Measurements from ENCODE around the gene GEMIN5. TPM values are rescaled to one million over a fixed set of nuclear protein-coding genes. Genes with fewer than 3 reads are reported as not detected.

GEMIN5 gene
- total RNA-seq, 2 experiments from 2014 or later = 15.9 to 17.8 TPM

DNA sequence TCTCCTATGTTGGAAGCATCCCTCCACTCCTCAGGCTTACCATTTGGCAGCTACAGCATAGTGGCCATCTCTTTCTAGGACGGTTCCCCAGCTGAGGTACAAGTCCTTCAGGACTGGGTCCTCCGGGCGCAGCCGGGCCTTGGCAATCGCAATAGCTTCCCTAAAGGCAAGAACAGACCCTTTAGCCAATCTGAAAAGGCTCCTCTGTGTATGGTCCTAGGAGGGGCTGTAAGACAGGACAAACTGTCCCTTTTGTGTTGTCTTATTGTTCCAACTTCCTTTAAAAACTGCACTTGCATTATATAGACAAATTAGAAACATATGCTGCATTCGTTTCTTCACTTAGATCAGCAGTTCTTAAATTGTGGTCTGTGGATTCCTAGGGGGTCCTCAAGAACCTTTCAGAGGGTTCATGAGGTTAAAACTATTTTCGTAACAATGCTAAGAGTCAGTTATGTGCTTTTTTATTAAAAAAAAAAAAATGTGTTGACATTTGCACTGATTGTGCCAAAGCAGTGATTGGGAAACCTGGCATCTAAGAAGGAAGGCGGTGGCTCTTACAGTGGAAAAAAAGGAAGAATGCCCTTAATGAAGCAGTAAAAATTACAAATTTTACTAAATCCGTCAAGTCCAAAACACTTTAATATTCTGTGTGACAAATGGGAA lies 38.7 kb downstream of the GEMIN5 start:
- Mint-ChIP-seq H3K4me3 (no peak overlapping the region), H3K36me3 (ENCODE audit: low read depth) (peaks cover 52% of the 10 kb centered on the region), H3K4me1 (ENCODE audit: low read depth) (peaks cover 1% of the 10 kb centered on the region), H3K9me3 (ENCODE audit: insufficient read depth) (no peaks in the 10 kb centered on the region), H3K27me3 (ENCODE audit: low read depth) (no peaks in the 10 kb centered on the region), H3K27ac (no peak overlapping the region)
- no peak for ATAC-seq
- POLR2A ChIA-PET = no interaction called here
- no peak for DNase-seq
- CTCF ChIA-PET = interaction anchor here (1.1 kb wide), 1 partner anchor 249 kb away, joined by 3 read pairs; no protein-coding TSS in a partner anchor

DNA sequence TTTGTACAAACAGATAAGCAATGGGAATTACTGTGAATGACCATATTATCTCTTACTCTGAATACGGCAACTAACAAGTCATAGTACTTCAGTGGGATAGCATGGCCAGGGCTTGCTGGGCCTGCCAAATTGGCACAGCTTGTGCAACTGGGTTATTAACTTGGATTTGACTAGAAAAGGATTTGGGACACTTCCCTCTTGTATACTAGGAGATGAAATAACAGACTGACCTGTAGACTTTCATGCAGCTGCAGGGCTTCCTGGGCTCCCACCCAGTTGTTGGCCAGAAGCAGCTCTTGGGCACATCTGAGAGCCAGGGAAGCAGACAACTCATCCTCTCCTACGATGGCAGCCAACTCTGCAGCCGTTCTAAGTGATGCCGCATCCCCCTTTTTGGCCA lies 39.8 kb downstream of the GEMIN5 start:
- ATAC-seq (no peak), DNase-seq (no peak)
- peaks cover 1% of the 10 kb centered on the region for H3K4me1 Mint-ChIP-seq (ENCODE audit: low read depth)
- no peaks in the 10 kb centered on the region for H3K9me3 Mint-ChIP-seq (ENCODE audit: insufficient read depth)
- H3K27me3 Mint-ChIP-seq (ENCODE audit: low read depth) = no peaks in the 10 kb centered on the region
- CTCF ChIA-PET = no interaction called here
- H3K4me3 Mint-ChIP-seq = no peak overlapping the region
- H3K36me3 Mint-ChIP-seq (ENCODE audit: low read depth) = peaks cover 52% of the 10 kb centered on the region
- POLR2A ChIA-PET = no interaction called here
- H3K27ac Mint-ChIP-seq = no peak overlapping the region

DNA sequence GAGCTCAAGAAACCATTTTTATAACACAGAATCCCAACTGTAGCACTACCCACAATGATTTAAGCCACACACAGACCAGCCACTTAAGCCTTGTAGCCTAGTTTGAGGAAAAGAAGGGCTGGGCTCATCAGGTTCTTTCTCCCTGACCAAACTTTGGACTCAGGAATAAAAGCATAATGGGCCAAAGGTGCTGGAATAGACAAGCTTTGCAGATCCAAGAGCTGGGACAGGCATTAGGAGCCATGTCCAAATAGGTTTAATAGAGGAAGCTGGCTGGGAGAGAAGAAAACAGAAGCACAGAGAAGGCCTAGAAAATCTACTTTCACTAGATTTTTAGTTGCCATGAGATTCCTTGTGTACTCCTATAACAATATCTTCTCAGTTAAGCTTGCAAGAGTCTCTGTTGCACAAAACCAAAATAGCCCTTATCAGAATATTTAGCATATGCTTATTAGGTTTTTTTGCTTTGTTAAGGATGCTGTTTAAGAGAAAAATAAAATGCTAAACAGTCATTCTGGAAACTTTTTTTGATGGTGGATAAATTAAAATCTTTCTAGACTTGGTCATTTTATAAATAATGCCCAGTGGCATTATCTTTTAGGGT lies 41.3 kb downstream of the GEMIN5 start:
- H3K4me1 Mint-ChIP-seq (ENCODE audit: low read depth) = peaks cover 3% of the 10 kb centered on the region
- no peaks in the 10 kb centered on the region for H3K27me3 Mint-ChIP-seq (ENCODE audit: low read depth)
- POLR2A ChIA-PET = no interaction called here
- H3K36me3 Mint-ChIP-seq (ENCODE audit: low read depth) = peaks cover 53% of the 10 kb centered on the region
- CTCF ChIA-PET = interaction anchor here (1.3 kb wide), 1 partner anchor 9 kb away, joined by 3 read pairs; no protein-coding TSS in a partner anchor
- no peak overlapping the region for H3K27ac Mint-ChIP-seq
- H3K4me3 Mint-ChIP-seq = no peak overlapping the region
- no peaks in the 10 kb centered on the region for H3K9me3 Mint-ChIP-seq (ENCODE audit: insufficient read depth)
- ATAC-seq (no peak), DNase-seq (no peak)

DNA sequence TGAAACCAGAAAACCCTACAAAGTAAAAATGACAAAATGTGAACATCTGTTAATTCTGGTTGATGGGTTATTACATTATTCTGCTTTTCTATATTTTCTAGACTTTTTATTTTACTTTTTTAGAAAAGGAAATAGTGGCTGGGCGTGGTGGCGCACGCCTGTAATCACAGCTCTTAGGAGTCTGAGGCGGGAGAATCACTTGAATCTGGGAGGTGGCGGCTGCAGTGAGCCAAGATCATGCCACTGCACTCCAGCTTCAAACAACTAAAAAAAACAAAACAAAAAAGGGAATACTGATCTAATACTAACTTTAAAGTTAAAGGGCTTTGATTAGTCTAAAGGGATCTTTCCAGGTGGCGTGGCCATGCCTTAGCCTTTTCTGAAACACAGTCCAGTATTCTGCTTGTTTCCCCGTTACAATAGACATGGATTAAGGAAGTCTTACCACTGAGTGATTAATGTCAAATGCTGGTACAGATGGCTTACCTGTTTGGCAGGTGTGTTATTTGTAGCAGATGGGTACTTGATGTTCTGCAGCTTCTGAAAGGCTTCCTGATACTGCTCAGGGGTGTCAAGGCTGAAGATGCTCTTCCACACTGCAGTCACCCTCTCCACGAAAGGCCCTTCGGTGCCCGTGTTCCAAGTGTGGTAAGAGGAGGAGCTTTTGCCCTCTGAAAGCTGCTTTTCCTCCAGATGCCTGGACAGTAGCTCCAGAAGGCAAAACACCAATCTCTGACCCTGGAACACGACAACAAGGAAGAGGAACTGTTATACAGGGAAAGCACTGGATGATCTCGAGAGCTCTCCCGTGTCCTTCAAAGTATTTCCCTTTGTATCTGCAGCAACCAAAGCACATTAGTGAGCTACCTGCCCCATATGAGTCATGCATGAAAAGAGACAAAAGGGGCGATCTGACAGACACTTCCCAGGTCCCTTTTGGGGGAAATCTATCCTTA lies 42.1 kb downstream of the GEMIN5 start:
- no peak for ATAC-seq
- Mint-ChIP-seq H3K27me3 (ENCODE audit: low read depth) (no peaks in the 10 kb centered on the region), H3K4me1 (ENCODE audit: low read depth) (peaks cover 3% of the 10 kb centered on the region), H3K36me3 (ENCODE audit: low read depth) (peaks cover 60% of the 10 kb centered on the region), H3K9me3 (ENCODE audit: insufficient read depth) (no peaks in the 10 kb centered on the region), H3K4me3 (no peak overlapping the region), H3K27ac (no peak overlapping the region)
- CTCF ChIA-PET = interaction anchor here (1.3 kb wide), 1 partner anchor 10 kb away, joined by 3 read pairs; no protein-coding TSS in a partner anchor
- no peak for DNase-seq
- POLR2A ChIA-PET = no interaction called here

DNA sequence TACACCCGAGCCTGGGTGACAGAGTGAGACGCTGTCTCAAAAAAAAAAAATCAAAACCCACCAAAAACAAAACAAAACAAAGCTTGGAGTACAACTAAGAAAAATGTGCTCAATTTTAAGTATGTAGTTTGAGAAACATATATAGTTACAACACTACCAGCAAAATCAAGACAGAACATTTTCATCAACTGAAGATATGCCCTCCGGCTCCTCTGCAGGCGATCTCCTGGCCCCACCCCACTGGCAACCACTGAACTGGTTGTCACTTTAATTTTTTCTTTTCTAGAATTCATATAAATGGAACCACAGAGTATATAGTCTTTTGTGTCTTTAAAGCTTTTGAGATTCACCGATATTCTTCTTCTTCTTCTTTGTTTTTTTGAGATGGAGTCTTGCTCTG lies 44.6 kb downstream of the GEMIN5 start:
- DNase-seq (no peak), ATAC-seq (no peak)
- no peaks in the 10 kb centered on the region for H3K27me3 Mint-ChIP-seq (ENCODE audit: low read depth)
- CTCF ChIA-PET = no interaction called here
- H3K27ac Mint-ChIP-seq = peak overlapping the region; percentile 30
- H3K36me3 Mint-ChIP-seq (ENCODE audit: low read depth) = peaks cover 62% of the 10 kb centered on the region
- H3K4me1 Mint-ChIP-seq (ENCODE audit: low read depth) = peaks cover 3% of the 10 kb centered on the region
- POLR2A ChIA-PET = no interaction called here
- no peak overlapping the region for H3K4me3 Mint-ChIP-seq
- no peaks in the 10 kb centered on the region for H3K9me3 Mint-ChIP-seq (ENCODE audit: insufficient read depth)

DNA sequence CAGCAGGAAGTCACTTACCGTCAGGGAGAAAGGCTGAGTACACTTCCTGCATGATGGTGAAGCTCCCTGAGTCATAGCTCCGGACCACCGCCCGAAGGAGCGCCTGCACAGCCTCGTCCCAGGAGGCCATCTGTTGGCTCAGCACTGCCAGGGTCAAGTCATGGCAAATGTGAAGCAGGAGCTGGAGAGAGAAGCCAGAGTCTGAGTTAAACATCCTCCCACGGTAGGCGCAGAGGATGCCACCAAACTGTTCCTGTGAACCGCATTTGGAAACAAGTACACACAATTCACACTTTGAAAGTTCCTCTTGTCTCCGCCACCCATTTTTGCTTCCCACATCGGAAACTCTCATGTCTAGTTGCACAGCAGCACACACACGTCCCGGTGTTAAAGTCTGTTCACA lies 45.6 kb downstream of the GEMIN5 start:
- Mint-ChIP-seq H3K27ac (no peak overlapping the region), H3K4me1 (ENCODE audit: low read depth) (peaks cover 2% of the 10 kb centered on the region), H3K4me3 (no peak overlapping the region), H3K36me3 (ENCODE audit: low read depth) (peaks cover 64% of the 10 kb centered on the region), H3K27me3 (ENCODE audit: low read depth) (no peaks in the 10 kb centered on the region), H3K9me3 (ENCODE audit: insufficient read depth) (no peaks in the 10 kb centered on the region)
- POLR2A ChIA-PET = no interaction called here
- ATAC-seq = no peak
- CTCF ChIA-PET = interaction anchor here (1.3 kb wide), 1 partner anchor 12 kb away, joined by 3 read pairs; no protein-coding TSS in a partner anchor
- DNase-seq = no peak

DNA sequence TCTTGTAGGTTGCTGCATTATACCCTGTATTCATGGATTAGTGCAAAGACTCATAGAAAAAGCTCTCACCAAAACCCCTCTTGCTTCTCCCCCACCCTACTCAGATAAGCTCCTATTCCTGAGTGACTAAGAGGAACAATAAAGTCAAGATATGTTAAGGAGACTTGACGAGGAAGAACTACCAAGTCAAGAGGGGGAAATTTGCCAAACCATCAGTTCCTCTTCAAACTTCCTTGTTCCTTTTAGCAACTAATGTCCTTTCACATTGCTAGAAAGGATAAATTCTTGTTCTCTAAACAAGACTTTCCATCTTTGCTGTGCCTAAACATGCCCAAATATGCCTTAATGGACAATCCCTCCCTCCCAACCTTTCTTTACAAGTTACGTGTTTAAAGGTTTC lies 52.6 kb downstream of the GEMIN5 start:
- CTCF ChIA-PET = no interaction called here
- Mint-ChIP-seq H3K27me3 (ENCODE audit: low read depth) (no peaks in the 10 kb centered on the region), H3K27ac (no peak overlapping the region), H3K9me3 (ENCODE audit: insufficient read depth) (peaks cover 15% of the 10 kb centered on the region), H3K4me3 (no peak overlapping the region), H3K36me3 (ENCODE audit: low read depth) (peaks cover 77% of the 10 kb centered on the region), H3K4me1 (ENCODE audit: low read depth) (no peaks in the 10 kb centered on the region)
- DNase-seq (no peak), ATAC-seq (no peak)
- POLR2A ChIA-PET = no interaction called here

DNA sequence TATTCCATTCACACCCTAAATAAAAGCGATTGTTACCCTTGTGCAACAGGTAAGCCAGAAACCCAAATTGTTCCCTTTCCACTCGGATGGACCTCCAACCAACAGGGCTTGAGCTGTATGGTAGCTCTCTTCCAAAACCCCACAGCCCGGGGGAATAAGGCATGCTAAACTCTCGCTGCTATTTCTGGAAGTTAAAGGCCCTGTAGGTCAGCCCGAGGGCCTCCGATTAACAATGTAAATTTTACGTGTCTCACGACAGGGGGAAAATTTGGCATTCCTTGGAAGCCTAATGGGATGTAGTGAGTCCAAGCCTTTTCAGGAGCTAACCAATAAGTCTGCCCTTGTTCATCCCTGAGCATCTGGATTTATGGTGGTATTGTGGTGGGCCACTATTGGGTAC lies 53.6 kb downstream of the GEMIN5 start:
- Mint-ChIP-seq H3K36me3 (ENCODE audit: low read depth) (peaks cover 81% of the 10 kb centered on the region), H3K27me3 (ENCODE audit: low read depth) (no peaks in the 10 kb centered on the region), H3K4me3 (no peak overlapping the region), H3K9me3 (ENCODE audit: insufficient read depth) (peaks cover 15% of the 10 kb centered on the region), H3K4me1 (ENCODE audit: low read depth) (no peaks in the 10 kb centered on the region), H3K27ac (no peak overlapping the region)
- ChIA-PET POLR2A (no interaction called here), CTCF (no interaction called here)
- ATAC-seq (no peak), DNase-seq (no peak)

DNA sequence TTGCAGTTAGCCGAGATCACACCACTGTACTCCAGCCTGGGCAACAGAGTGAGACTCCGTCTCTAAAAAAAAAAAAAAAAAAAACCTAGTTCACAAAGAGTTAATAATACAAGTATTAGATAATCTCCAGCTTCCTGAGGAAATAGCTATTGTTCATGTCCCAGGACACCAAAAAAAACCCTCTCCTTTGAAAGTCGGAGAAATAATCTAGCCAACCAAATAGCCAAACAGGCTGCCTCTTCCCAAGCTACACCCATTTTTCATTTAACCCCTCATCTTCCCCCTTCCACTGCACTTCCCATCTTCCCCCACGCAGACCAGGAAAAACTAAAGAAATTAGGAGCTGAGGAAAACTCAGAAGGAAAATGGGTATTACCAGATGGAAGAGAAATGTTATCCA lies 56.0 kb downstream of the GEMIN5 start:
- DNase-seq (no peak), ATAC-seq (no peak)
- CTCF ChIA-PET = no interaction called here
- Mint-ChIP-seq H3K27ac (no peak overlapping the region), H3K9me3 (ENCODE audit: insufficient read depth) (peaks cover 18% of the 10 kb centered on the region), H3K27me3 (ENCODE audit: low read depth) (no peaks in the 10 kb centered on the region), H3K4me1 (ENCODE audit: low read depth) (no peaks in the 10 kb centered on the region), H3K4me3 (no peak overlapping the region), H3K36me3 (ENCODE audit: low read depth) (peaks cover 78% of the 10 kb centered on the region)
- POLR2A ChIA-PET = no interaction called here

DNA sequence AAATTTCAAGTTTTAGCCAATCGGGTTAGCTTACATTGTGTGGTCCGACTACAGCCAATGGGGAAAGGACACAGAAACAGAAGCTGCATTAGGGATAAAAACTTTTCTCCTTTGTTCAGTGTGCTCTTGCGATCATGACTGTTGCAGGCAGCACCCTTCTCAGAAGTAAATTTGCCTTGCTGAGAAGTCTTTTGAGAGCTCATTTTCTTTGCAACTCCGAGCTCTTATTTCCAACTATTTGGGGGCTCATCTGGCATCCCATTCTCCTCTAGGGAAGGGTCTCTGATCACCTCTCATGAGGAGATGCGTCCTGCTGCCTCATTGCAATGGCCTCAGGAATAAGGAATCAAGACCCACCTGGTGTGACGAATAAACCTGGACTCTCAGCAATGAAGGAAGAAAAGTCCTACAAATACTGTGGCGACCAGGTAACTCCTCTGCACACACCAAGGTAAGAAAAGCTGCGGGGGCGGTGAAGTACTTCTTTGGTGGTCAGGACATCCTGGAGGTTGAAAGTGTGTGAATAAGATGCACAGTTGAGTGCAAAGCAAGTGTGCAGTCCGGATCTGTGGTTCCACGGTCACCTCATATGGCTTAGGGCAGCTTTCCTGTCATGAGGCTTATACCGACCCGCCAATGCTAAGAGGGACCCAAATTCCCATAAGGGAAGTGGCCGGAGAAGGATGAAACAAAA lies 59.2 kb downstream of the GEMIN5 start:
- peaks cover 11% of the 10 kb centered on the region for H3K9me3 Mint-ChIP-seq (ENCODE audit: insufficient read depth)
- DNase-seq (no peak), ATAC-seq (no peak)
- H3K27me3 Mint-ChIP-seq (ENCODE audit: low read depth) = no peaks in the 10 kb centered on the region
- H3K4me1 Mint-ChIP-seq (ENCODE audit: low read depth) = no peaks in the 10 kb centered on the region
- ChIA-PET POLR2A (no interaction called here), CTCF (no interaction called here)
- H3K4me3 Mint-ChIP-seq = no peak overlapping the region
- peaks cover 79% of the 10 kb centered on the region for H3K36me3 Mint-ChIP-seq (ENCODE audit: low read depth)
- no peak overlapping the region for H3K27ac Mint-ChIP-seq

DNA sequence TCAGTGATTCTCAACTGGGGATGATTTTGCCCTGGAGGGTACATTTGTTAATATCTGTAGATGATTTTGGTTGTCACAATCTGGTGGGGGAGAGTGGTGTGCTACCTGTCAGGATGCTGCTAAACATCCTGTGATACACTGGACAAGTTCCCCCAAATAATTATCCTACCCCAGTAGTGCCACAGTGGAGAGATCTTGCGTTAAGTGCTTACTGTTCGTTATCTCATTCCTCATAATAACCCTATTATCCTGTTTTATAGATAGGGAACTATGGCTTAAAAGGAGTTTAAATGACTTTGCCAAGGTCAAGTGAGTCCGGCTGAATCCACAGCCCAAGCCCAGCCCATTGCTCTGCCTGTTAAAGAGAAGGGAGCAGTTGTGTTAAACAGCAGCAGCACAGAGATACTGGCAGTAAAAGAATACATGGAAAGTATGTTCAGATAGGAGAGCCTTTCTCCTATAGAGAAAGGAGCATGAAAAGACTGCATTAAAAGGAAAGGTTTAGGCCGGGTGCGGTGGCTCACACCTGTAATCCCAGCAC lies 64.2 kb downstream of the GEMIN5 start:
- Mint-ChIP-seq H3K4me3 (no peak overlapping the region), H3K36me3 (ENCODE audit: low read depth) (peaks cover 70% of the 10 kb centered on the region), H3K4me1 (ENCODE audit: low read depth) (peaks cover under 1% of the 10 kb centered on the region), H3K27ac (no peak overlapping the region), H3K27me3 (ENCODE audit: low read depth) (no peaks in the 10 kb centered on the region), H3K9me3 (ENCODE audit: insufficient read depth) (peaks cover 7% of the 10 kb centered on the region)
- ChIA-PET CTCF (no interaction called here), POLR2A (no interaction called here)
- no peak for ATAC-seq
- DNase-seq = no peak

All from activated CD8-positive, alpha-beta T cell treated with anti-CD3 and anti-CD28 coated beads, Interleukin-2, amount 10 ng/mL, durations not matched to agents 7 days and 5 days (primary cell).